Glomerular visceral epithelial cell (primary cell): ENCODE measurements around the gene ACTL8.
"Not testable (repeated sequence)": the region's sequence is repeated elsewhere in the genome, so short reads cannot be mapped to it uniquely, and the experiment has no call there.

Experiments used
- DNase-seq: peaks from one replicate; pipeline ENCODE4 v3.0.0-alpha.2; 2016; ENCODE audit errors: extremely low spot score

ACTL8 gene

DNA sequence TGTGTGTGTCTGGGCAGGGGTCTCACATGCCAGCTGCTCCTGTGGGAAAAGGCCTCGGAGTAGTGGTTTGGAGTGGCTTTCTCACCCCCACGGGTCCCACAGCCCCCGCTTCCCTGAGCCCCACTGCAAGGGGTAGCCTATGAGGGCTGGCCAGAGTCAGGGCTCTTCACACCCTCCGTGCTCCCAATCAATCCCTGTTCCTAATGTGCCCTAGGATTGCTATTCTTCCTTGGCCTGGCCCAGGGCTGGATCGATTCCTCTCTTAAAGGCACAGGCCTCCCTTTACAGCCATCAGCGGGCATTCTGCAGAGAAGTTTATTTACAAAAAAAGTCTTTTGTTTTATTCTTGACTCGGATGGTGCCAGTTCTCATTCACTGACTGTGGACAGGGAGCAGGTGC lies 19.3 kb upstream of the ACTL8 start:
- DNase-seq = no peak

DNA sequence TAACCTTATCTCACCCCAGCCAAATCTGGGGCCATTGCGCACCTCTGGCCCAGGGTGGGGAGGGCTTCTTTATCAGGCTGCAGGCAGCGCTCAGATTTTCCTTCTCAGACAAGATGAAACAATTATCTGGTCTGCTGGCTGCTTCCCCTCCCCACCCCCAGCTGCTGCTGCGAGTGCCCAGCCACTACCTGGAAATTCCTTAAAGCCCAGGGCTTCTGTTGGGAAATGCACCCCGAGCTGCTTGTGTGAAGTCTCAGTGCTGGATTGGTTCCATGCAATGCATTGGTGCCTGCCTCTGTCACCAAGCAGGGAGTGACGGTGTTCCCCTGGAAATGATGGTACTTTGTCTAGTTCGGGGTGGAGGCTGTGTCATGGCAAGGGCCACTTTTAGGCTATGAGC lies 18.5 kb upstream of the ACTL8 start:
- no peak for DNase-seq

DNA sequence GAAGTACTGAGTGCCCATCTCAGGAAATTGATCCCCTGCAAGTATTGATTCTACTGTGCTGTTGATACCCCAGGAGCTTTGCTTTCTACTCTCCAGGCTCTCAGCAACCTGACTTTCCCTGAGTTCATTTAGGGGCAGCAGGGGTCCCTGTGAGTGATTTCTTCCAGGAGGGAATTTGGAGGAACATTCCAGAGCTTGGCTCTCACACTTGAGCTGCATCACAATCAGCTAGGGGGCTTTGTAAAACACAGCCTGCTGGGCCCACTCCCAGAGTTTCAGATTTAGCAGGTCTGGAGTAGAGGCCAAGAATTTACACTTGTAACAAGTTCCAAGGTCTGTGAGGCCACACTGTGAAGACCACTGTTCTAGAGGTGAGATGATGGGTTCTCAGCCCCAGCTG lies 16.1 kb upstream of the ACTL8 start:
- no peak for DNase-seq

DNA sequence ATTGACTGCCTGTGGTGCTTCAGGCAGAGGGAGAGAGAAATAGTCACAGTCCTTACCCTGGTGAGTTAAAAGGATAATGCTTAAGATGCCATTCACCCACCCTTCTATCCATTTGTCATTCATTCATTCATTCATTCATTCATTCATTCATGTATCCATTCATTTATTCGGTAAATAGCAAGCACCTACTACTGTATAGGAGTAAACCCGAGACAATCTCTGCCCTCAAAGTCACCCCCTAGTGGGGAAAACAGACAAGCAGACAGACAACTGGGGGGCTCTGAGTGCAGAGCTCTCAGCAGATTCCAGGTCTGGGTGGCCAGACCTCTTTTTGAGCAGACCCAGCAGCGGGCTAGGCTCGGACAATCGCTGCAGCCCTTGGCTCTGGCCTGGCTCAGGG lies 14.1 kb upstream of the ACTL8 start:
- DNase-seq = no peak

DNA sequence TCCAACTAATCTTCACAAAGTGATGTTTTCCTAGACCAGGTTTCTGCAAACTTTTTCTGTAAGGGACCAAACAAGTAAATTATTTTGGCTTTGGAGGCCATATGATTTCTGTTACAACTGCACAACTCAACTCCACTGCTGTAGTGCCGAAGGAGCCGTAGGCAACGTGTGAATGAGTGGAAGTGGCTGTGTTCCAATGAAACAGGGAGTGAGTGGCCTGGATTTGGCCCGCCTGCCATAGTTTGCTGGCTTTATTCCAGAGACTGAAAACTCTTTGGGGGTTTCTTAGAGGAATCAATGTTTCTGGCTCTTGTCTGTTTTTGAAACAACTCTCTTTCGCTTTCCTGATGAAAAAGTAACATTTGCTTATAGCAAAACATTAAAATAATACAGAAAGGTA lies 12.6 kb upstream of the ACTL8 start:
- no peak for DNase-seq

DNA sequence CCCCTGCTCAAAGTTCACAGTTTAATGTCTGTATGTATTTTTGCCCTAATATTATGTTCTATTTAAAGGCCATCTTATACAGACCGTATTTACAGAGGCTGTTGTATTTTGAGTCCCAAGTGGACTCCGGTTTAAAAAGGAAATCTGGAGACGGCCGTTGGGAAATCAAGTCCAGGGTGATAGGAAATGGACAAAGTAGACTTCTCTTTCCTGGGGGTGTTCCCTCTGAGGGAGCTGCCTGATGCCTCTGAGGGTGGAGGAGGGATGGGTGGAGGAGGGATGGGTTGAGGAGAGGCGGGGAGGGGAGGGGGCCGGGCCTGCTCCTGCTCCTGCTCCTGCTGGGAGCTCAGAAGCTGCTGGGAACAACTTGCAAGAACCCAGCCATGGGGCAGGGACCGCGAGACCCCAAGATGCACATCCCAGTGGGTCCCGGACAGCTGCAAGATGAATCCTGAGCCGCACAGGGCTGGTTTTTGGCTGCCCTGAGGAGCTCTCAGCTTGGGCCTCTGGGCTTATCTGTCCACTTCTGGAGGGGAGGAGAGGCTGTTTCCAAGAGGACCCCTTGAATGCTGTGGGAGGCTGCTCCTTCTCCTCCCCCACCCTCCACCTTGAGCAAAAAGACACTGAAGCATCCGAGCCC lies 12.0 kb upstream of the ACTL8 start:
- DNase-seq = no peak

DNA sequence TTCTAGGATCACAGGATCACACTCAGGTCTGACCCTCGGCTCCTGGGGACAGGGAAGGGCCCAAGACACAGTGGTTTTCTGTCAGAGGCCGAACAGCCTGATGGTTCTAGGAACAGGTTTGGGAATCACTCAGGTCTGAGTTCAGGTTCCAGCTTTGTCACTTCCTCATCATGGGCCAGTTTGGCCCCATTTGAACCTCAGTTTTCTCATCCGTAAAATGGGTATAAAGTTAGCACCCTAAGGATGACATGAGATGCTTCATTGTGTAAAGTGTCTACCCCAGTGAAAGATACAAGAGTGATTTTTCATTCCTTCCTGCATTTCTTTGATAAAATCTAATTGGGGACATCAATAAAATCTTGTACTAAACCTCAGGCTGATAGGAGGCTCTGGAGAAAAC lies 11.2 kb upstream of the ACTL8 start:
- DNase-seq = no peak

DNA sequence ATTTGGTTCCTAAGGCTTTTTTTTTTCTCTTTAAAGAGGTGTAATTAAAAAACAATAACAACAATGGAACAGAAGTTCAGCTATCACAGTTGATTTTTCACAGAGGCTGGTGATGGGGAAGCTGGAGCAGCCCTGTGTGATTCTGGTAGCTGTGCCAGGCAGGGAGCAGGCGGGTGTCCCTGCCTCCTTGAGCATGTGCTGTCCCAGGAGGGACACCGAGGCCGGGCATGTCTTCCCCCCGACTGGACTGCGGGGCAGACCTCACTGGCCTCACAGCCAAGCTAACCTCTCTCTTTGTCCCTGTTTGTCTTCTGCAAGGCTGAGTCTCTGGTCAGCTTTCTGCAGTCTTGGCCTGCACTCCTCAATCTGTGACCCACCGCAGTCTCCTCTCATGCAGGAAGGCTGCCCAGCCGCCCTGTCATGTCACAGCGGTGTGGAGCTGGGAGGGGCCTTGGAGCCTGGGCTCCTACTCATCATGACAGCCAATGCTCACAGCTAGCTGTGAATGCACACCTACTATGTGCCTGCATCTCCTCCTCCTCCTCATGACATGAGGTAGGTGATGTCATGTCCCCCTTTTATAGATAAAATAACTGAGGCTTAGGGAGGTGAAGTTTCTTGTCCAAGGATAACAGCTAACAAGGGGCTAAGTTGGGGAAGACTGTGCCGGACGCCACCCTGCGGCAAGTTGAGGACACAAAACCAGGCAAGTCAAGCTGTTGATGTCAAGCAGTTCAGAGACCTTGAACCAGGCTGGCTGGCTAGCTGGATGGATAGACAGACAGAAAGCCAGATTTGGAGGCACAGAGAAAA lies 10.3 kb upstream of the ACTL8 start:
- no peak for DNase-seq

DNA sequence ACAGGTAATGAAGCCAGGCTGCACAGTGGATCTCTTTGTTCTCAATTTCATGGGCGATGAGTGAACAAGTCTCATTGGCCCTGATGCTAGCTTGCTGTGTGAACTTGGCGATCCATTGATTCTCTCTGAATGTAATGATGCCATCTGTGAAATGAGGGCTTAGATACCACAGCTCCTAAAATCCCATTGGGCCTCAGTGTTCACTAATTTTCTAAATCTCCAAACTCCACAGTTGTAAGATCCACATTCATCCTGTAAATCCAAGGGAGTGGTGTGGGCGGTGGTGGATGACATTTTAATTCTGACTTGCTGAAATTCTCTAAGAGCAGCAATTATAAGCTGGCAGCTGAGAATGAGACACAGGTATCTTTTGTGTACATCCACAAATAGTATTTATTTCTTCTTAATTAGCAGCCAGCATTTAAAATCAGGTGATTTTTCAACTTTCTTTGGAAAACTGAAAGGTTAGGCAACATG lies 9.6 kb upstream of the ACTL8 start:
- DNase-seq = no peak

DNA sequence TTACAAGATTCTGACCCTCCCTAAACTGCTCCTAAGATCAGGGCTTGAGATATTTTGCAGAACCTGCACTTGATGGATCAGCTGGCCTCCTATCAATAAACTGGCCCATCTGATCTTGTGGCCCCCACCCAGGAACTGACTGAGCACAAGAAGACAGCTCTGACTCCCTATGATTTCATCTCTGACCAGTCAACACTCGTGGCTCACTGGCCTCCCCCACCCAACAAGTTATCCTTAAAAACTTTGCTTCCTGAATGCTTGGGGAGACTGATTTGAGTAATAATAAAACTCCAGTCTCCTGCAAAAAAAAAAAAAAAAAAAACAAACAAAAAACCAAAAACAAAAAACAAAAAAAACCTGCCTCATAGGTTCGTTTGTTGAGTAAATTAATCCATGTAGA lies 8.9 kb upstream of the ACTL8 start:
- DNase-seq = not testable (repeated sequence)

DNA sequence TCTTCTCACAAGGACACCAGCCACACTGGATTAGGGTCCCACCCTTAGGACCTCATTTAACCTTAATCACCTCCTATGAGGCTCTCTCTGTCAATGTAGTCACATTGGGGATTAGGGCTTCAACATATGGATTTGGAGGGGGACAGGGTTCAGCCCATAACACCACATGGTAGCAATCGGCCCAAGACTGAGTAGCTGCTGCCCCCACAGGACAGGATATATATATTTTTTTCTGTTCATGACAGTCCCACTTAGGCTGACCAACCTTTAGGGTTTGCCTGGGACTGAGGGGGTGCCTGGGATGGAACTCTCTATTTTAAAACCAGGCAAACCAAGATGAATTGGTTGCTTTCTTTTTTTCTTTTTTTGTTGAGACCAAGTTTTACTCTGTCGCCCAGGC lies 8.2 kb upstream of the ACTL8 start:
- no peak for DNase-seq

DNA sequence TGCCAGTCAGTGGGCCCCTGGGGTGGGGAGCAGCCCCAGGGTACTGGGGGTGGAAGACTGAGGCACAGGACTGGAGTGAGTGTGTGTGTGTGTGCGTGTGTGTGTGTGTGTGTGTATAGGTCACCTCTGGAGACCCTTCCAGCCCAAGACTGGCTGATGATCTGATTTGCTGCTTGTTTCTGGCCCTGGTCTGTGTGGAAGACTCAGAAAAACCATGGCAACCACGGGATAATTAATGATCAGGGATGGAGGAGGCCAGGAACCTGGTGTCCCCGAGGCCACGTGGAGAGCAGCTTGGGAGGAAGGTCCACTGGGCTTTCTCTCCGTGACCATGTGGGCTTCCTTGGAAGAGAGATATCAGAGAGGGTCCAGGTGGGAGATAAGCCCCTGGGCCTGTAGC lies 4.8 kb upstream of the ACTL8 start:
- DNase-seq = no peak

DNA sequence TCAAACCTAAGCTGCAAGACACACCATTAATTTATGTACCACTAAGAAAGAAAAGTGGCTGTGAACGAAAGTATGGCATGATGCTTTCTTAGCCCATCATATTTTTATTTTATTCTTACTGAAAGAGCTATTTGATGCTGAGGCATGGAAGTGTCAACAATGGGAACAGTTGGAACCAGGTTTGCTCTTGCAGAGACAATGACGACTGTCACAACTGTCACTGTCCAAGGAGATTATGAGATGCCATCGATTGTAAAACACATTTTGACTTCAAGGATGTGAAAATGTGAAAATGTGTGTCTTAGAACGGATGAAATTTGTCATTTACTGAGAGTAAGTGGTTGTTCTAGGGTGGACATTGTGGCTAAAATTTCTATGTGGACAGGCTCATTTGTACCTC lies 2.8 kb upstream of the ACTL8 start:
- no peak for DNase-seq

DNA sequence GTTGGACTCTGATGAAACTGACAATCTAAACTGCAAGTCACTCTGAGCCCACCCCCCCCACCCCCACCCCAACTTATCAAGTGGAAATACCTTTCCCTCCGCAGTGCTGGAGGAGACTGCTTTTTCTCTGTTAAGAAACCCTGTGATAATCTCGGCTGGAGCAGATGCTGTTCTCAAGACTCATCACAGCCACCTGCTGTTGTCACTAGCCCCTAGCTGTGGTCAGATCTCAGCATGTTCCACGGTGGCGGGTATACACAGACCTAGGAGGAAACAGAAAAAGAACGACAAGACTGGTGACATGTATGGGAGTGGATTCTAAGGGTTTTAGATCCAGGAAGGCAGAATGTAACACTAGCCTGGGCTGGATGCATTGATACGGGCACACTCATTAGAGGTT lies 2.3 kb downstream of the ACTL8 start:
- DNase-seq = no peak

DNA sequence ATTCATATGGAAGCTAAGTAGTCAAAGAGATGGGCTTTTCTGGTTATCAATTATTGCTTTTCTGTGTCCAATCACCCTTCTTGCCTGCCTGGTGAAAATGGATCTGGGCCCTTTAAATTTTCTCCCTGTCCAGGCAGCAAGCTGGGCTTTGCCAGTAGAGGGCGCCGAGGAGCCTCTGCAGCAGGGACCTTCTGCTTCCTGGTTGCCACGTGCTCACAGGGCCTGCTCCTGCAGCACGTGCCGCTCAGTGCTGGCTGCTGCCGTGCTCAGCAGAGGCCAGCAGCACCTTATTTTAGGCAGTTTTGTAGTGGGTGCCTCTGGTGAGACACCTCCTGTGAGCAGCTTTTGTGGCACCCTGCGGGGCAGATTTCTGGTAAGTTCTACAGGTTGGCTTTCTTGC lies 4.0 kb downstream of the ACTL8 start:
- DNase-seq = no peak

DNA sequence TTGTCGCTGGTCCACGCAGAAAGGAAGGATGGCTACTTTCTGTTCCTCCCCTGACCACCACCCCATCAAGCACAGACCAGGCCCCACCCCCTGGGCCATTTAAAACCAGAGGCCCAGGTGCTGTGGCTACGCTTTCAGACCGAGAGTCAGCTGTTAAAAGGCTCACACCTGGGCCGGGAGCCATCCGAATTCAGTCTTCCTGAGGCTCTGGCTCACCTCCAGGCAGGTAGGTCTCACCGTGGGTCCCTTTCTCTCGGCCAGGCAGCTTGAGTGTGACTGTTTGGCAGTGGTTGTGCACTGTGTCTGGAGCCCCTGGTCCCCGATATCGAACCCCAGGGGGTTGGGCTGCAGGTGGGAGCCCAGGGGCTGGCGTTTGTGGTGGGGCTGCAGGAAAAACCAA lies 7.2 kb downstream of the ACTL8 start:
- no peak for DNase-seq

DNA sequence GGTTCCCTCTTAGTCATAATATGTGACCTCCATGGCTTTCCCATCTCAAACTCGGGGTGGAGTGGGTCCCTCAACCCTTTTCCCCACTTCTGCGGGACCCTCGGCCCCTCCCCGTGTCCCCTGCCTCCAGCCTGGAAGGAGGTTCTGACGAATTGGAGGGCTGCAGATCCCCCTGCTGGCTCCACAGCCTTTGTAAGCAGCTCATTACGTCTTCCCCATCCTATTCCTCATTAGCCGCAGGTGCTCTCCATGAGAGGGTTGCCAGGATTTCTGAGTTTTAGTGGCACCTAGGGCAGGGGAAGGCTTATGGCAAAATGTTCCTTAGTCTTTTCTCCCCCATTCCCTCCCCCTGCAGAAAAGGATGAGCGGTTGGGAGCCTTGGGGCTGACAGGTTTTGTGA lies 8.3 kb downstream of the ACTL8 start:
- no peak for DNase-seq

DNA sequence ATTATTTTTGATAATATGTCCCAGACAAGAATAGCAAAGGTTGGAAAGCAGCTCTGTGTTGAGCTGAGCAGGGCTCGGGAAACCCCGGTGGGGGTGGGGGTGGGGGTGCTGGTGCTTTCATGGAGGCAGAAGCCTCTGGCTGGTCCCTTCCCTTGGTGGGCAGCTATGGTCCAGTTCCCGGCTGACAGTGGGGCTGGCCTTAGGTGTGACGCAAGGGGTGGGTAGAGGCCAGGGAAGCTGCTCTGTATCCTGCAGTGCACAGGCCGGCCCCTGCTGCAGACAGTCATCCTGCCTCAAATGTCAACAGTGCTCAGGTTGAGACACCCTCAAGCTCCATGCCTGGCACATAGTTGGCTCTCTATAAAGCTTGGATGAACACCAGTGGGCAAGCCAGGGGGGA lies 8.9 kb downstream of the ACTL8 start:
- no peak for DNase-seq

DNA sequence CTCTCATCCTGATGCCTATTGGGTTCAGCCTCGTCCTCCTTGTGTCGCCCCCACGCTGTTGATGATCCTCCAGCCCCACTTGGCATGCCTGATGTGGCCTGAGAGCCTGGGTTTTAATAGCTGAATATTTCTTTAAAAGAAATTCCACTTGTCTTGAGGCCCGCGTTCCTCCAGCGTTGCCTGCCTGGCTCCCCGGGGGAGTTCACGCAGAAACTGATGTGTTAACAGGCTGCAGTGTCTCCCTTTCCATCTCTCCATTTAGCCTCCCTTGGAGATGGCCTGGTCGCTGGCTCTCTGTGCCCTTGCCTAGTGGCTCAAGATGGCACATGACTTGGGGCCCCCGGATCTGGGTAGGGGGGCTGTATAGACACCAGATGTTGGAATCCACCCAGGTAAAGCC lies 9.5 kb downstream of the ACTL8 start:
- DNase-seq = no peak

DNA sequence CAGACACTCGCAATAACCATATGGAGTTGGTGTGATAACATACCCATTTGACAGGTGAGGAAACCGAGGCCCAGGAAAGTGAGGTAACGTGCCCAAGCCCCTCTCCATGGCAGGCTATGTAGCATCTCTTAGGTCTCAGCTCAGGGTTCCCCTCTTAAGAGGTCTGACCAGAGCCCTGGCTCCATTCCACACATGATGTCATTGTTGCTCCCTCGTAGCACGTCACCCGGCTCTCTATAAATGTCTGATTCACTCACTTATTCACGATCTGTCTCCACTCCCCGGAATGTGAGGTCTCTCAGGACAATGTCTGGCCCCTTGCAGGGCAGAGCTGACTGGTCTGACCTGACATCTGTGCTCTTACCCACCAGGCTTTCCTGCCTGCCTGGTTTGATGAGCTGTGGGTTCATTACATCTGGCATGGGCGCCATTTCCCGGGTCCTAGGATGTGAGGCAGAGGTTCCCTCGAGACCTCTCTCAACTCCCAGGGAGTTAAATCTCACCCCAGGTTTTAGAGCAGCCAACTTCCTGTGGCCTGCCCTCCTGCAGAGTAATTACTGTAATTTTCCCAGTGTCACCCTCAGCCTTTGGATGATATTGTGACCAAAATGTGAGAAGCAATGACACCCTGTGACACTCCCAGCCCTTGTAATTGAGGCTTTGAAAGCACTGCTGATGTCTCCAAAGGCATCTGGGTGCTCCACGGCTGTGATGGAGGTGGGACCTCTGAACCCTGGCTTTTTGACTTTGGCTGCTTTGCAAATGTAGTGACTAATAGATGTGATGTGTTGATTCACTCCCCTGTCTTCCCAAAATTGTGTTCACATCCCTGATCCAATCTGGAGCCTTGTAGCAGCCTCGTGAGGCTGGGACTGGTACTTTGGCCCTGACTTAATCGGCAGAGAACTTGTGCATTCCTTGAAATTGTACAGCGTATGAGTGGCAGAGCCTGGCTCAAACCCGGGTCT lies 10.6 kb downstream of the ACTL8 start:
- DNase-seq = peak; percentile 78

DNA sequence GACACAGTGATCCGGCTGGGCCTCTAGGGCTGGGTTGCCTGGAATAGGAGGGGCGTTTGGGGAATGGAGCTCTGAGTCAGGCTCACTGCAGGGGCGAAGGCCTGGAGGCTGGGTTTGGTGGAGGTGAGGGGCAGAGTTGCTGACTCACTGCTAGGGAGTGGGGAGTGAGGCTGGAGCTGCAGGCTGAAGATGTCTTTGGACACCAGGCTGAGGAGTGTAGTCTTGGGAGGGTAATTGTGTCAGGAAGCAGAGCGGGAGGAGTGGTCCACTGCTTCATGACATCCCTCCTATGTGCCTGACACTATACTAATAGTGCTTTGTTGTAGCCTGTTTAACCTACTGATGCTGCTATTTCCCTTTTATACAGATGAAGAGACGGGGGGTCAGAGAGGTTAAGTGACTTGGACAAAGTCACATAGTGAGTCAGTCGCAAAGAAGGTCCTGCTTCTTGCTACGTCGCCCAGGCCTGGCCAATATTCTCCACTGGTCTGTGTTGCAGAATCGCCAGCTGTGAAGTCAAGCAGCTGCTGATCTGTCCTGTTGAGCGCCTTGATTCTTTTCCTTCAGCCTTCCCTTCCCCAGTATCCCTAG lies 13.6 kb downstream of the ACTL8 start:
- peak; percentile 47 for DNase-seq

DNA sequence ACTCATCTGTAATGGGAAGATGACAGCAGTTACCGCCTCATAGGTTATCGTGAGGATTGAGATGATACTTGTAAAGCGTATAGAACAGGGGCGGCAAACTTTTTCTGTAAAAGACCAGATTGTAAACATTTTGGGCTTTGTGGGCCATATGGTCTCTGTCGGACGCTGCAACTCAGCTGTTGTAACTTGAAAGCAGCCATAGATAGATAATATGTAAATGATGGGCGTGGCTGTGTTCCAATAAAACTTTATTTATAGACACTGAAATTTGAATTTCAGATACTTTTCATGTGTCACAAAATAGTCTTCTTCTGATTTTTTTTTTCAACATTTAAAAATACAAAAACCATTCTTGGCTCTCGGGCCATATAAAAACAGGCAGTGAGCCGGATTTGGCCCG lies 15.8 kb downstream of the ACTL8 start:
- no peak for DNase-seq
